Endodermal cell (in vitro differentiated cells): Measurements from ENCODE around the gene JAKMIP1. TPM values are rescaled to one million over a fixed set of nuclear protein-coding genes. Genes with fewer than 3 reads are reported as not detected.

ENCODE experiments used
- DNase-seq: peaks from one replicate; pipeline ENCODE4 v3.0.0-alpha.2; 2017
- H3K27ac ChIP-seq: 2 replicates; pipeline ENCODE4 v1.5.1; 2013; ENCODE audit warnings: mild to moderate bottlenecking, low read depth, low read length, moderate library complexity
- H3K27me3 ChIP-seq: 2 replicates; pipeline ENCODE4 v1.6.1; 2013; ENCODE audit warnings: mild to moderate bottlenecking, low read length, moderate library complexity; ENCODE audit not compliant: insufficient read depth, control insufficient read depth, poor library complexity, severe bottlenecking
- H3K36me3 ChIP-seq: 2 replicates; pipeline ENCODE4 v1.7.0; 2013; ENCODE audit warnings: mild to moderate bottlenecking, low read length, moderate library complexity; ENCODE audit not compliant: control insufficient read depth, insufficient read depth
- H3K4me1 ChIP-seq: one replicate; pipeline ENCODE4 v1.7.0; 2013; ENCODE audit warnings: low read length; ENCODE audit not compliant: control insufficient read depth, insufficient read depth
- H3K4me3 ChIP-seq: 2 replicates; pipeline ENCODE4 v1.5.1; 2013; ENCODE audit warnings: mild to moderate bottlenecking, low read length, moderate library complexity
- H3K9ac ChIP-seq: 2 replicates; pipeline ENCODE4 v1.6.1; 2013; ENCODE audit warnings: mild to moderate bottlenecking, low read length, moderate library complexity; ENCODE audit not compliant: poor library complexity, severe bottlenecking; ENCODE audit errors: extremely low read depth
- H3K9me3 ChIP-seq: 2 replicates; pipeline ENCODE4 v1.6.1; 2013; ENCODE audit warnings: mild to moderate bottlenecking, low read length, moderate library complexity; ENCODE audit not compliant: control insufficient read depth
- H3K27ac Mint-ChIP-seq: 2 replicates; pipeline ENCODE4 v1.8.0; 2020; ENCODE audit warnings: mixed read lengths
- H3K27me3 Mint-ChIP-seq: 2 replicates; pipeline ENCODE4 v1.8.0; 2021; ENCODE audit warnings: mild to moderate bottlenecking, mixed read lengths; ENCODE audit not compliant: insufficient read depth
- H3K36me3 Mint-ChIP-seq: 2 replicates; pipeline ENCODE4 v1.8.0; 2020; ENCODE audit warnings: low read depth, mixed read lengths
- H3K4me1 Mint-ChIP-seq: 2 replicates; pipeline ENCODE4 v1.8.0; 2020; ENCODE audit warnings: mixed read lengths
- H3K4me3 Mint-ChIP-seq: 2 replicates; pipeline ENCODE4 v1.8.0; 2020; ENCODE audit warnings: mild to moderate bottlenecking, moderate library complexity, mixed read lengths
- H3K9me3 Mint-ChIP-seq: 2 replicates; pipeline ENCODE4 v1.8.0; 2020; ENCODE audit warnings: mild to moderate bottlenecking, mixed read lengths
- WGBS, 2 experiments: methylation state at CpG; one replicate each; pipeline versions ENCODE4 v1.1.5 to v1.1.7; 2013; ENCODE audit warnings: missing lambda C conversion rate in 2 of 2, mixed read lengths in 1 of 2; ENCODE audit not compliant: insufficient coverage in 1 of 2, insufficient read length in 1 of 2; 5-methylcytosine and 5-hydroxymethylcytosine counted together
- total RNA-seq, 2 donors: library from RNA; stranded (reverse); fragmentation: NEBNext Ultra II Directional in 1 of 2; extraction: Animal tissue kit (Norgen Biotek cat#: 25700) in 1 of 2; gene quantifications; 2 replicates in 1 of 2; 3 replicates in 1 of 2; pipeline ENCODE4 v1.2.1, GENCODE V29; 2021
- TF ChIP-seq, protein P1 (sequence below): fragments of 200-600 bp; sonication (generic); conservative IDR thresholded peaks from 2 replicates; pipeline ENCODE4 v1.5.0; 2021; ENCODE audit warnings: antibody characterized with exemption, mild to moderate bottlenecking

Gene JAKMIP1
- total RNA-seq, 2 donors from 2014 or later, result 10.4 to 11.2 TPM

DNA sequence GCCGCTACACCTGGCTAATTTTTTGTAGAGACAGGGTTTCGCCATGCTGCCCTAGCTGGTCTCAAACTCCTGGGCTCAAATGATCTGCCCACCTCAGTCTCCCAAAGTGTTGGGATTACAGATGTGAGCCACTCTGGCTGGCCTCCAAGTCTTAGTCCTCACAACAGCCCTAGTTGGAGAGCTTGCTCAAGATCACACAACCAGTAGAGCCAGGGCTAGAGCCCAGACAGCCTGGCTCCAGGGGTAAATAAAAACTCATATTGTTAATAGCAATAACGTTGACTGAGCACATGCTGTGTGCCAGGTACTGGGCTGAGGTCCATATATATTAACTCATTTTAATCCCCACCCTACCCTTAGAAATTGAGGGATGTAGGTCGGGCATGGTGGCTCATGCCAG lies 7.3 kb upstream of the JAKMIP1 start:
- Histone ChIP-seq H3K36me3 (no peaks in the 10 kb centered on the region), H3K4me3 (no peak overlapping the region), H3K27me3 (no peaks in the 10 kb centered on the region), H3K9me3 (no peaks in the 10 kb centered on the region), H3K4me1 (no peaks in the 10 kb centered on the region), H3K27ac (no peak overlapping the region), H3K9ac (no peak overlapping the region)
- peaks cover 10% of the 10 kb centered on the region for H3K4me1 Mint-ChIP-seq
- H3K4me3 Mint-ChIP-seq, result no peak overlapping the region
- H3K27me3 Mint-ChIP-seq, result no peaks in the 10 kb centered on the region
- no peak for DNase-seq
- no peak overlapping the region for H3K27ac Mint-ChIP-seq
- H3K9me3 Mint-ChIP-seq, result no peaks in the 10 kb centered on the region
- WGBS, 2 experiments, result 75 to 91% methylated on average over 1 to 4 of the region's 4 CpGs
- H3K36me3 Mint-ChIP-seq, result no peaks in the 10 kb centered on the region
- TF ChIP-seq, protein P1, sequence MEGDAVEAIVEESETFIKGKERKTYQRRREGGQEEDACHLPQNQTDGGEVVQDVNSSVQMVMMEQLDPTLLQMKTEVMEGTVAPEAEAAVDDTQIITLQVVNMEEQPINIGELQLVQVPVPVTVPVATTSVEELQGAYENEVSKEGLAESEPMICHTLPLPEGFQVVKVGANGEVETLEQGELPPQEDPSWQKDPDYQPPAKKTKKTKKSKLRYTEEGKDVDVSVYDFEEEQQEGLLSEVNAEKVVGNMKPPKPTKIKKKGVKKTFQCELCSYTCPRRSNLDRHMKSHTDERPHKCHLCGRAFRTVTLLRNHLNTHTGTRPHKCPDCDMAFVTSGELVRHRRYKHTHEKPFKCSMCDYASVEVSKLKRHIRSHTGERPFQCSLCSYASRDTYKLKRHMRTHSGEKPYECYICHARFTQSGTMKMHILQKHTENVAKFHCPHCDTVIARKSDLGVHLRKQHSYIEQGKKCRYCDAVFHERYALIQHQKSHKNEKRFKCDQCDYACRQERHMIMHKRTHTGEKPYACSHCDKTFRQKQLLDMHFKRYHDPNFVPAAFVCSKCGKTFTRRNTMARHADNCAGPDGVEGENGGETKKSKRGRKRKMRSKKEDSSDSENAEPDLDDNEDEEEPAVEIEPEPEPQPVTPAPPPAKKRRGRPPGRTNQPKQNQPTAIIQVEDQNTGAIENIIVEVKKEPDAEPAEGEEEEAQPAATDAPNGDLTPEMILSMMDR, result no peak

DNA sequence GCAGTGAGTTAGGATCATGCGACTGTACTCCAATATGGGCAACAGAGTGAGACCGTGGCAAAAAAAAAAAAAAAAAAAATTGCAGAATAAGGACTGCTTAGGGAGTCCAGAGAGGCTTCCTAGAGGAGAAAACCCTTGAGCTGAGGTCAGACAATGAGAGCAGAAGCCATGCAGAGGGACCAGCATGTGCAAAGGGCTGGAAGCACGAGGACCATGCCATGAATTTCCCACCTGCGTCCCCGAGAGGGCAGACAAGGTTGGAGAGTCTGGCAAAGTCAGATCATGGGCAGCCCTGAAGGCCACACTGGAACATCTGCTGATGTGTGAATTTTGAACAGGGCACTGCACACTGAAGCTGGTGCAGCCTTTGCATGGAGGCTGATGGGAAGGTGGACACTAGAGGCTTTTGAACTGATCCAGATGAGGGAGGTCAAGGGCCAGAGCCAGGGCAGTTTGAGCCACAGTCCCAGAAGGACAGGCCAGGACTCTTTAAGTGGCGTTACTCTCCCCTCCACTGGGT lies 6.5 kb upstream of the JAKMIP1 start:
- Mint-ChIP-seq H3K9me3 (no peaks in the 10 kb centered on the region), H3K27me3 (peaks cover under 1% of the 10 kb centered on the region), H3K4me1 (peaks cover 10% of the 10 kb centered on the region), H3K36me3 (no peaks in the 10 kb centered on the region), H3K4me3 (no peak overlapping the region), H3K27ac (no peak overlapping the region)
- Histone ChIP-seq H3K27ac (no peak overlapping the region), H3K4me3 (no peak overlapping the region), H3K9ac (no peak overlapping the region), H3K4me1 (no peaks in the 10 kb centered on the region), H3K9me3 (no peaks in the 10 kb centered on the region), H3K36me3 (no peaks in the 10 kb centered on the region), H3K27me3 (no peaks in the 10 kb centered on the region)
- DNase-seq, result no peak
- TF ChIP-seq, protein P1, result no peak
- WGBS, 2 experiments, result 89 to 90% methylated on average over 6 of the region's 6 CpGs

DNA sequence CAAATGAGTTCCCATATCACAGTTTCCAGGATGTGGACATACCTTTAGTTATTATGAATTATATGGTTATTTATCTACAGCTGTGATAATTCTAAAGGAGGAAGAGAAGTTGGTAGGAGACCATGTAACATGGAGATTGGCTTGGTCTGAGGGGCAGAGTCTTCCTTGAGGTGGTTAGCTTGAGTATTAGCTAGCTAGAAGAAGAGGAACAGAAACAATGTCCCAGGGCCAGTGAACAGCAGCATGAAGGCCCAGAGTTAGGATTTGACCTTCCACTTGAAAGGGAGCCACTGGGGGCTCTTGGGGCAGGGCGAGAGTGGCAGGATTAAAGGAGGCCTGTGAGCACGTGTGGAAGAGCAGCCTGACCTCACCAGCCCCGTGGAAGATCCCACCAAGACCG lies 5.6 kb upstream of the JAKMIP1 start:
- Histone ChIP-seq H3K27ac (no peak overlapping the region), H3K27me3 (no peaks in the 10 kb centered on the region), H3K4me1 (no peaks in the 10 kb centered on the region), H3K4me3 (no peak overlapping the region), H3K9ac (no peak overlapping the region), H3K36me3 (no peaks in the 10 kb centered on the region), H3K9me3 (no peaks in the 10 kb centered on the region)
- Mint-ChIP-seq H3K27ac (no peak overlapping the region), H3K4me3 (no peak overlapping the region), H3K36me3 (peaks cover 7% of the 10 kb centered on the region), H3K4me1 (peaks cover 16% of the 10 kb centered on the region), H3K27me3 (peaks cover 9% of the 10 kb centered on the region), H3K9me3 (peaks cover 7% of the 10 kb centered on the region)
- TF ChIP-seq, protein P1, result no peak
- no peak for DNase-seq
- WGBS, 2 experiments, result 94 to 100% methylated on average over 4 of the region's 4 CpGs
